ENCODE measurements around the gene LRRC38.

The LRRC38 gene

GRCh38 chr1:13538832-13539231 is 25.0 kb upstream of the LRRC38 start:
- H3K27me3 Mint-ChIP-seq: no peaks in the 10 kb centered on the region
- no peak overlapping the region for H3K4me3 Mint-ChIP-seq
- no peaks in the 10 kb centered on the region for H3K36me3 Mint-ChIP-seq
- H3K9me3 Mint-ChIP-seq (ENCODE audit: low read depth): no peaks in the 10 kb centered on the region
- no peak overlapping the region for H3K27ac Mint-ChIP-seq
- no peaks in the 10 kb centered on the region for H3K4me1 Mint-ChIP-seq (ENCODE audit: low read depth)

- H3K9me3 Mint-ChIP-seq (ENCODE audit: low read depth): no peaks in the 10 kb centered on the region
- no peak overlapping the region for H3K4me3 Mint-ChIP-seq
- H3K36me3 Mint-ChIP-seq: no peaks in the 10 kb centered on the region
- no peak overlapping the region for H3K27ac Mint-ChIP-seq
- no peaks in the 10 kb centered on the region for H3K4me1 Mint-ChIP-seq (ENCODE audit: low read depth)
- H3K27me3 Mint-ChIP-seq: no peaks in the 10 kb centered on the region
Observed at GRCh38 chr1:13536571-13536970, 22.8 kb upstream of the LRRC38 start.

- H3K36me3 Mint-ChIP-seq: no peaks in the 10 kb centered on the region
- H3K4me3 Mint-ChIP-seq: no peak overlapping the region
- H3K27me3 Mint-ChIP-seq: no peaks in the 10 kb centered on the region
- no peaks in the 10 kb centered on the region for H3K9me3 Mint-ChIP-seq (ENCODE audit: low read depth)
- no peaks in the 10 kb centered on the region for H3K4me1 Mint-ChIP-seq (ENCODE audit: low read depth)
- H3K27ac Mint-ChIP-seq: no peak overlapping the region
Observed at GRCh38 chr1:13535227-13535626, 21.4 kb upstream of the LRRC38 start.

DNA sequence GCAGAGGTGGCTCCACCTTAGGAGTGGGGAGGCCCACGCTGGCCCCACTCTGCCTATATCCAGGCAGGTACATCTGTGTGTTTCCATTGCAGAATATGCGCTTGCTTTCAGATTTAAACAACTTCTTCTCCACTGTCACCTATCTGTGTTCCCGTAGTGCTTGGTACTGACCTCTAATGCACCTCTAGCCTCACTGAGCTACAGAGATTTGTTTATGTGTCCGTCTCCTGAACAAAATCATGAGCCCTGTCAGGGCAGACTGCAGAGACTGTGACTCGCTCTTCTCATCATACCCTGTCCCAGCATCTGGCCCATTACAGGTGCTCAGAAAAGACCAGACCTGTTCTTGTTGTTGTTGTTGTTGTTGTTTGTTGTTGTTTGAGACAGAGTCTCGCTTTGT is 14.5 kb upstream of the LRRC38 start:
- Mint-ChIP-seq H3K27me3 (peaks cover 4% of the 10 kb centered on the region), H3K4me1 (ENCODE audit: low read depth) (no peaks in the 10 kb centered on the region), H3K36me3 (no peaks in the 10 kb centered on the region), H3K4me3 (no peak overlapping the region), H3K27ac (no peak overlapping the region), H3K9me3 (ENCODE audit: low read depth) (no peaks in the 10 kb centered on the region)

- H3K27me3 Mint-ChIP-seq: peaks cover 10% of the 10 kb centered on the region
- H3K36me3 Mint-ChIP-seq: no peaks in the 10 kb centered on the region
- no peaks in the 10 kb centered on the region for H3K4me1 Mint-ChIP-seq (ENCODE audit: low read depth)
- no peak overlapping the region for H3K4me3 Mint-ChIP-seq
- H3K9me3 Mint-ChIP-seq (ENCODE audit: low read depth): no peaks in the 10 kb centered on the region
- no peak overlapping the region for H3K27ac Mint-ChIP-seq
Observed at GRCh38 chr1:13523780-13524477, 10.1 kb upstream of the LRRC38 start.

GRCh38 chr1:13520985-13521384 is 7.2 kb upstream of the LRRC38 start:
- H3K9me3 Mint-ChIP-seq (ENCODE audit: low read depth): no peaks in the 10 kb centered on the region
- H3K27me3 Mint-ChIP-seq: peaks cover 12% of the 10 kb centered on the region
- H3K4me1 Mint-ChIP-seq (ENCODE audit: low read depth): no peaks in the 10 kb centered on the region
- H3K27ac Mint-ChIP-seq: no peak overlapping the region
- H3K36me3 Mint-ChIP-seq: no peaks in the 10 kb centered on the region
- no peak overlapping the region for H3K4me3 Mint-ChIP-seq

DNA sequence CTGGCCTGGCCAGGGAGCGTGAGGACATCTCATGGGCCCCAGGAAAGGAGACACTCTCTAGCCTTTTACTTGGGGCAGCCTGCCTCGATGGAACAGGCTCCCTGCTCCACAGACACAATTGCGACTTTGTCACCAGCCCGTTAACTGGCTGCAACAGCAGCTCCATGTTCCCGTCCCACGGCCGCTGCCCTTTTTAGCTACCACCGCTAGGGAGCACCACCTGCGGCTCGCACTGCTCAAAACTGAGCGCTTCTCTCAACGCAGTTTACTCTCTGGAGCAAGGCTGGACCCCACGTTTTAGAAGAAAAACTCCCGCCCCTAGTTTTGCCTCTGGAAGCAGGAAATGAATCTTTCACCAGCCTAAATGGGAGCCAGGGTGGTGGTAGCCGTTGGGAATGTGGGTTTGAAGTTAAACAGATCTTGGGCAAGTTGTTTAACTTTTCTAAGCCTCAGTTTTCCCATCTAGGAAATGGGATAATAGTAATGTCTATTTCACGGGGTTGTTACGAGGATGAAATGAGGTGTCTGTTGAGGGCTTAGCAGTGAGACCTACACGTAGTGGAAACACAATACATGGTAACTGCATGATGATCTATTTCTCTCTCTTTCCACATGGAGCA is 3.5 kb upstream of the LRRC38 start:
- no peak overlapping the region for H3K27ac Mint-ChIP-seq
- H3K4me3 Mint-ChIP-seq: no peak overlapping the region
- H3K36me3 Mint-ChIP-seq: no peaks in the 10 kb centered on the region
- peaks cover 26% of the 10 kb centered on the region for H3K27me3 Mint-ChIP-seq
- no peaks in the 10 kb centered on the region for H3K9me3 Mint-ChIP-seq (ENCODE audit: low read depth)
- peaks cover 1% of the 10 kb centered on the region for H3K4me1 Mint-ChIP-seq (ENCODE audit: low read depth)

GRCh38 chr1:13516606-13517005 is 2.8 kb upstream of the LRRC38 start:
- H3K4me1 Mint-ChIP-seq (ENCODE audit: low read depth): peaks cover 1% of the 10 kb centered on the region
- no peak overlapping the region for H3K4me3 Mint-ChIP-seq
- peaks cover 28% of the 10 kb centered on the region for H3K27me3 Mint-ChIP-seq
- no peaks in the 10 kb centered on the region for H3K36me3 Mint-ChIP-seq
- no peaks in the 10 kb centered on the region for H3K9me3 Mint-ChIP-seq (ENCODE audit: low read depth)
- H3K27ac Mint-ChIP-seq: no peak overlapping the region

- H3K9me3 Mint-ChIP-seq (ENCODE audit: low read depth): no peaks in the 10 kb centered on the region
- H3K4me1 Mint-ChIP-seq (ENCODE audit: low read depth): peaks cover 1% of the 10 kb centered on the region
- peaks cover 29% of the 10 kb centered on the region for H3K27me3 Mint-ChIP-seq
- no peaks in the 10 kb centered on the region for H3K36me3 Mint-ChIP-seq
- no peak overlapping the region for H3K27ac Mint-ChIP-seq
- H3K4me3 Mint-ChIP-seq: no peak overlapping the region
Observed at GRCh38 chr1:13514821-13515220, 1.0 kb upstream of the LRRC38 start.

- Mint-ChIP-seq H3K4me3 (no peak overlapping the region), H3K4me1 (ENCODE audit: low read depth) (peaks cover 1% of the 10 kb centered on the region), H3K27me3 (peaks cover 25% of the 10 kb centered on the region), H3K27ac (no peak overlapping the region), H3K9me3 (ENCODE audit: low read depth) (no peaks in the 10 kb centered on the region), H3K36me3 (no peaks in the 10 kb centered on the region)
Observed at GRCh38 chr1:13513063-13513894, 524 bp downstream of the LRRC38 start.

- no peak overlapping the region for H3K4me3 Mint-ChIP-seq
- H3K36me3 Mint-ChIP-seq: no peaks in the 10 kb centered on the region
- H3K9me3 Mint-ChIP-seq (ENCODE audit: low read depth): no peaks in the 10 kb centered on the region
- H3K27ac Mint-ChIP-seq: no peak overlapping the region
- peaks cover 1% of the 10 kb centered on the region for H3K4me1 Mint-ChIP-seq (ENCODE audit: low read depth)
- H3K27me3 Mint-ChIP-seq: peaks cover 20% of the 10 kb centered on the region
Observed at GRCh38 chr1:13512472-13512871, 1.3 kb downstream of the LRRC38 start.

GRCh38 chr1:13510499-13510898 is 3.3 kb downstream of the LRRC38 start:
- peaks cover 17% of the 10 kb centered on the region for H3K27me3 Mint-ChIP-seq
- no peaks in the 10 kb centered on the region for H3K9me3 Mint-ChIP-seq (ENCODE audit: low read depth)
- H3K36me3 Mint-ChIP-seq: no peaks in the 10 kb centered on the region
- H3K4me3 Mint-ChIP-seq: no peak overlapping the region
- no peak overlapping the region for H3K27ac Mint-ChIP-seq
- peaks cover 1% of the 10 kb centered on the region for H3K4me1 Mint-ChIP-seq (ENCODE audit: low read depth)

- Mint-ChIP-seq H3K36me3 (no peaks in the 10 kb centered on the region), H3K4me1 (ENCODE audit: low read depth) (no peaks in the 10 kb centered on the region), H3K27me3 (peaks cover 7% of the 10 kb centered on the region), H3K27ac (no peak overlapping the region), H3K4me3 (no peak overlapping the region), H3K9me3 (ENCODE audit: low read depth) (no peaks in the 10 kb centered on the region)
Observed at GRCh38 chr1:13507075-13507474, 6.7 kb downstream of the LRRC38 start.

DNA sequence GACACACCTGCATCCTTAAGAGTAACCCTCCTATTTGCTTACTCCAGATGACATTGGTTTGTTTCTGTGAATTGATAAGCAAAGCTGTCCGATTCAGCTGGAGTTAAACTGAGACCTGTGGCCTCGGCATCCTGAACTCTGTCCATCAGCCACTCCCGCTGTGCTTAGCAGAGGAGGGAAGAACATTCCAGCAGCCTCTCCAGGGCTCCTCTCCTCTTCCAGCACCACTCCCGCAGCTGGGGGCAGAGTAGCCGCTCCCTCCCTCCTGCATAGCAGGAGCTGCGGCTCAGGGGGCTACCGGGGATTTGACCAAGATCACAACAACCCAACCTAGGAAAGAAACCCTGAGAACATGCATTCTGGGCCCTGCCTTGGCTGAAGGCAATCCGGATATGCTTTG is 8.8 kb downstream of the LRRC38 start:
- Mint-ChIP-seq H3K4me3 (no peak overlapping the region), H3K4me1 (ENCODE audit: low read depth) (no peaks in the 10 kb centered on the region), H3K9me3 (ENCODE audit: low read depth) (no peaks in the 10 kb centered on the region), H3K27me3 (peaks cover 3% of the 10 kb centered on the region), H3K27ac (no peak overlapping the region), H3K36me3 (no peaks in the 10 kb centered on the region)

DNA sequence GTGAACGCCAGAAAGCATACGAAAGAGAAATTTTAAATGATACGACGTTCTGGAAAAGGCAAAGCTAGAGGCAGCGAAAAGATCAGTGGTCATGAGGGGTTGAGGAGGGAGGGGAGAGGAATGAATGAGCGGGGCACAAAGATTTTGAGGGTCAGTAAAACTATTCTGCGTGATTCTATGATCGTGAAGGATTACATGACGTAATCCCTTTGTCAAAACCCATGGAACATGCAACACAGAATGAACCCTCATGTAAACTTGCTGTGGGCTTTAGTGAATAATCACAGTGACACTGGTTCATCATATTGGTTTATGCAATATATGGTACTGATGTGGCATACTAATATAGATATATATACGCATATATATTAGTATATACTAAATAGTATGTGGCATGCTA is 13.0 kb downstream of the LRRC38 start:
- H3K4me3 Mint-ChIP-seq: no peak overlapping the region
- no peaks in the 10 kb centered on the region for H3K9me3 Mint-ChIP-seq (ENCODE audit: low read depth)
- no peaks in the 10 kb centered on the region for H3K36me3 Mint-ChIP-seq
- H3K27me3 Mint-ChIP-seq: peaks cover 5% of the 10 kb centered on the region
- H3K27ac Mint-ChIP-seq: no peak overlapping the region
- no peaks in the 10 kb centered on the region for H3K4me1 Mint-ChIP-seq (ENCODE audit: low read depth)
